ENCODE data around the gene KCND2.

Gene KCND2

GRCh38 chr7:120412139-120413050 is 139.4 kb downstream of the KCND2 start:
- no peak for DNase-seq

GRCh38 chr7:120413164-120413563 is 140.2 kb downstream of the KCND2 start:
- no peak for DNase-seq

- DNase-seq = no peak
These were observed 144.4 kb downstream of the KCND2 start for GRCh38 chr7:120417244-120417979.

GRCh38 chr7:120421151-120421651 is 148.2 kb downstream of the KCND2 start:
- DNase-seq = no peak

GRCh38 chr7:120431016-120431415 is 158.0 kb downstream of the KCND2 start:
- DNase-seq = no peak

GRCh38 chr7:120436487-120437060 is 163.6 kb downstream of the KCND2 start:
- DNase-seq = no peak

GRCh38 chr7:120441850-120442249 is 168.9 kb downstream of the KCND2 start:
- no peak for DNase-seq

- no peak for DNase-seq
These were observed 169.9 kb downstream of the KCND2 start for GRCh38 chr7:120442838-120443237.

GRCh38 chr7:120444650-120445049 is 171.7 kb downstream of the KCND2 start:
- no peak for DNase-seq

GRCh38 chr7:120445276-120445675 is 172.3 kb downstream of the KCND2 start:
- DNase-seq = no peak

- DNase-seq = no peak
These were observed 179.7 kb downstream of the KCND2 start for GRCh38 chr7:120452665-120453064.

- DNase-seq = no peak
These were observed 183.7 kb downstream of the KCND2 start for GRCh38 chr7:120456699-120457098.

- DNase-seq = peak in 1 of 2 experiments; percentile 1
These were observed 188.0 kb downstream of the KCND2 start for GRCh38 chr7:120460949-120461348.

GRCh38 chr7:120462991-120463390 is 190.0 kb downstream of the KCND2 start:
- DNase-seq = no peak

GRCh38 chr7:120464104-120464503 is 191.1 kb downstream of the KCND2 start:
- DNase-seq = no peak

- no peak for DNase-seq
These were observed 194.7 kb downstream of the KCND2 start for GRCh38 chr7:120467676-120468075.

GRCh38 chr7:120468611-120469010 is 195.6 kb downstream of the KCND2 start:
- DNase-seq = no peak

- no peak for DNase-seq
These were observed 199.9 kb downstream of the KCND2 start for GRCh38 chr7:120472892-120473291.

- DNase-seq = no peak
These were observed 200.4 kb downstream of the KCND2 start for GRCh38 chr7:120473352-120473751.

- no peak for DNase-seq
These were observed 203.0 kb downstream of the KCND2 start for GRCh38 chr7:120475994-120476393.

GRCh38 chr7:120480472-120480871 is 207.5 kb downstream of the KCND2 start:
- DNase-seq = no peak

GRCh38 chr7:120480930-120481329 is 208.0 kb downstream of the KCND2 start:
- DNase-seq = no peak

GRCh38 chr7:120486164-120486563 is 213.2 kb downstream of the KCND2 start:
- no peak for DNase-seq

- no peak for DNase-seq
These were observed 229.2 kb downstream of the KCND2 start for GRCh38 chr7:120502132-120502531.
